Body of pancreas (tissue), 4 donors: ENCODE data around the gene ACVR2B.

Experiments
- POLR2A ChIP-seq, 3 donors: fragments of 450-650 bp; IDR thresholded peaks; one replicate each; pipeline ENCODE4 v1.6.1; 2016; ENCODE audit warnings: antibody characterized with exemption in 3 of 3, mild to moderate bottlenecking in 2 of 3
- TF ChIP-seq, protein P1 (sequence below), 7 experiments: fragments of 450-650 bp in 4 of 7; fragments of 200-600 bp in 3 of 7; sonication (generic) in 3 of 7; IDR thresholded peaks; one replicate each; pipeline ENCODE4 v1.5.1; 2016 to 2019; ENCODE audit warnings: antibody characterized with exemption in 7 of 7

DNA sequence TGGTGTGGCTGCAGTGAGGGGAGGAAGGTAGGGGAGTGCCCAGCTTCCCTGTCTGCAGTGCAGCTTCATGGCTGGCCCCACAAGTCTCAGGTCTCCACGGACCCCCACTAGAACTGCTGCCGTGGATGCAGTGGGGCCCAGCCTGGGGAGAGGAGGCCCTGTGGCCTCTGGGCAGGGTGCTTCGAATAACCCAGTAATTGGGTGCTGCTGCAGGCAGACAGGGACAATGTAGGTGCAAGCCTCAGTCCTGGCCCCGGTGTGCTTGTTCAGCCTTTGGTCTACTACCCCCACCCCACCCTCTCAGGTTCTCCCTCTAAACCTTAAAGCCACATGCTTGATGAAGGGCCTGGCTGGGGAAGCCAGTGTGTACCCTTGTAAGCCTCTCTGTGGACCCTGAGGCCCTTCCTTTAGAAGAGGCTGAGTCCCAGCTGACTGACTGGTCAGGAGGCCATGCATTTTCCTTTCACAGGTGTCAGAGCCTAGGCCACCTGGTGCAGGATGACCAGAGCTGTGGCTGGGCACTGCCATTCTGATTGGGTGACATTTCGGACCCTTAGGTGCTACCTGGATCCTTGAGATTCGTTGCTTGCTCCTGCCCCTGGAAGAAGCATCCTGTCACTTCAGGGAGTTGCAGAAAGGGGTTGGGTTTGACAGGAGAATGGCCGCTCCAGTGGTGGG lies 21.4 kb downstream of the ACVR2B start:
- TF ChIP-seq, protein P1, sequence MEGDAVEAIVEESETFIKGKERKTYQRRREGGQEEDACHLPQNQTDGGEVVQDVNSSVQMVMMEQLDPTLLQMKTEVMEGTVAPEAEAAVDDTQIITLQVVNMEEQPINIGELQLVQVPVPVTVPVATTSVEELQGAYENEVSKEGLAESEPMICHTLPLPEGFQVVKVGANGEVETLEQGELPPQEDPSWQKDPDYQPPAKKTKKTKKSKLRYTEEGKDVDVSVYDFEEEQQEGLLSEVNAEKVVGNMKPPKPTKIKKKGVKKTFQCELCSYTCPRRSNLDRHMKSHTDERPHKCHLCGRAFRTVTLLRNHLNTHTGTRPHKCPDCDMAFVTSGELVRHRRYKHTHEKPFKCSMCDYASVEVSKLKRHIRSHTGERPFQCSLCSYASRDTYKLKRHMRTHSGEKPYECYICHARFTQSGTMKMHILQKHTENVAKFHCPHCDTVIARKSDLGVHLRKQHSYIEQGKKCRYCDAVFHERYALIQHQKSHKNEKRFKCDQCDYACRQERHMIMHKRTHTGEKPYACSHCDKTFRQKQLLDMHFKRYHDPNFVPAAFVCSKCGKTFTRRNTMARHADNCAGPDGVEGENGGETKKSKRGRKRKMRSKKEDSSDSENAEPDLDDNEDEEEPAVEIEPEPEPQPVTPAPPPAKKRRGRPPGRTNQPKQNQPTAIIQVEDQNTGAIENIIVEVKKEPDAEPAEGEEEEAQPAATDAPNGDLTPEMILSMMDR (IDR thresholded peaks at IDR 0.05), result no peak
- TF ChIP-seq POLR2A (IDR thresholded peaks at IDR 0.05), result no peak
